Measurements from ENCODE around the gene MAP2K3. TPM values are rescaled to one million over a fixed set of nuclear protein-coding genes. Genes with fewer than 3 reads are reported as not detected.
"Not testable (repeated sequence)": the region's sequence is repeated elsewhere in the genome, so short reads cannot be mapped to it uniquely, and the experiment has no call there.

MAP2K3 gene
- total RNA-seq, 1 experiment from 2014 or later: 7.1 TPM

DNA sequence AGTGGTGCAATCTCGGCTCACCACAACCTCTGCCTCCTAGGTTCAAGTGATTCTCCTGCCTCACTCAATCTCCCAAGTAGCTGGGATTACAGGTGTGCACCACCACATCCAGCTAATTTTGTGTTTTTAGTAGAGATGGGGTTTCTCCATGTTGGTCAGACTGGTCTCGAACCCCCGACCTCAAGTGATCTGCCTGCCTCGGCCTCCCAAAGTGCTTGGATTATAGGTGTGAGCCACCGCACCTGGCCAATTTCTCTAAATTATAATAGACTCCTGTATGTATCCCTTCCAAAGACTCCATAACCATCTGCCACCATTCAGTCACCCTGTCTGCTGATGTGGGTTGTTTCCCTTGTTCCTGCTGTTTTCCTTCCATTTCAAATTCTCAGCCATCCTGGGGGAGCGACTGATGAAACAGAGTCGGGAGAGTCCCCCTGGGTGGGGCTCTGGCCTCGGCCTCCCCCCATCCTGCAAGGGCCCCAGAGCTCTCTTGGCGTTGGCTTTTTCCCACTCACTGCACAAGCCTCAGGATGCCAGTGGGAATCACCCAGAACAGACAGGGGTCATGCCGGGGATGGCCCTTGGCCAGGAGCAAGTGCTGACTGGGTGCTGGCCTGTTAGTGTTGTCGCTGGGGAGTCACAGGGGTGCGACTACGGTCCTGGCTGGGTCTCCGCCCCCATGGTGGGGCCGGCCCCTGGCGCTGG lies 25.7 kb downstream of the MAP2K3 start:
- not testable (repeated sequence) for DNase-seq (ENCODE audit: low read depth)

GRCh38 chr17:21310766-21311602 lies 26.5 kb downstream of the MAP2K3 start:
- not testable (repeated sequence) for DNase-seq (ENCODE audit: low read depth)

GRCh38 chr17:21313320-21313719 lies 28.8 kb downstream of the MAP2K3 start:
- DNase-seq (ENCODE audit: low read depth): no peak

- not testable (repeated sequence) for DNase-seq (ENCODE audit: low read depth)
Observed at GRCh38 chr17:21313761-21314160, 29.2 kb downstream of the MAP2K3 start.

GRCh38 chr17:21314261-21314664 lies 29.8 kb downstream of the MAP2K3 start:
- DNase-seq (ENCODE audit: low read depth): not testable (repeated sequence)

DNA sequence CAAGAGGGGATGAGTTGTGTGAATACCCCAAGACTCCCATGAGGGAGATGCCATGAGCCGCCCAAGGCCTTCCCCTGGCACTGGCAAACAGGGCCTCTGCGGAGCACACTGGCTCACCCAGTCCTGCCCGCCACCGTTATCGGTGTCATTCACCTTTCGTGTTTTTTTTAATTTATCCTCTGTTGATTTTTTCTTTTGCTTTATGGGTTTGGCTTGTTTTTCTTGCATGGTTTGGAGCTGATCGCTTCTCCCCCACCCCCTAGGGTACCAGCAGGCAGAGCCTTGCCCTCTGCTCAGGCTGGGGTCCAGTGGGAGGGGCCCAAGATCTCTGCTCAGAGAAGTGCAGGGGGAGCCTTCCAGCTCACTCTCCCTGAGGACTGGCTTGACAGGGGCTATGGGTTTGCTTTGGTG lies 30.2 kb downstream of the MAP2K3 start:
- DNase-seq (ENCODE audit: low read depth): not testable (repeated sequence)

- DNase-seq (ENCODE audit: low read depth): not testable (repeated sequence)
Observed at GRCh38 chr17:21315246-21316000, 30.9 kb downstream of the MAP2K3 start.

- not testable (repeated sequence) for DNase-seq (ENCODE audit: low read depth)
Observed at GRCh38 chr17:21316212-21316886, 31.8 kb downstream of the MAP2K3 start.

- not testable (repeated sequence) for DNase-seq (ENCODE audit: low read depth)
Observed at GRCh38 chr17:21316887-21317500, 32.5 kb downstream of the MAP2K3 start.

DNA sequence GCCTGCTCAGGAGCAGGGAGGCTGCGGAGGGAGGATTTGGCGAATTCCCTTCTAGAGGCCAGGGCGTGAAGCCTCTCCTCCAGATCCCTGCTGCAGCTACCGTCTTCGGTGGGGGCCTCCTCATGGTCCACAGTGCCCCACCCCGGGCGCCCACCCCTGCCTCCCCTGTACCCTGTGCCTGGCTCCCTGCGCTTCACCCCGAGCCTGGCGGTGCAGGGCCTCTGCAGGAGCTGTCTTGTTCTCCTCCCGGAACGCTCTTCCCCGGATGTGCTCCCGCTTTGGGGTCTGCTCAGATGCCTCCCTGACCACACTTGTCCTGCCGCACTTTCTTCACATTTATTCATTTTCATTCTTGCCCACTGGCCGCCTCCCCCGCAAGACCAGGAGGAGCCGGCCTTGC lies 33.3 kb downstream of the MAP2K3 start:
- DNase-seq (ENCODE audit: low read depth): not testable (repeated sequence)

DNA sequence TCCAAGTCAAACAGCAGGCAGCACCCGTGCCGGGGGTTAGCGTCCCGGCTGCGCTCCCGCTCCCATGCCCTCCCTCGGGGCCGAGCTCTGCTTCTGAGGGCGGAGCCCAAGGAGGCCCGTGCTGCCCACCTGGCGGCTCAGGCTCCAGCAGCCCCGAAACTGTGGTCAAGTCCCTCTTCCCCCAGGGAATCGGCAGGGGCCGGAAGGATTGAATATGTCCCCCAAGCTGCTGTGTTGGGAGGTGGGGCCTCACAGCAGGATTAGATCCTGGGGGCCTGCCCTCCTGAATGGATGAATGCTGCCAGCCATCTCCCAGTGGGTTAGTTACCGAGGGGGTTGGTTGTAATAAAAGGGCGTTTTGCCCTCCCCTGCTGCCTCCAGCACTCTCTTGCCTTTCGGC lies 33.9 kb downstream of the MAP2K3 start:
- no peak for DNase-seq (ENCODE audit: low read depth)

GRCh38 chr17:21318856-21319255 lies 34.3 kb downstream of the MAP2K3 start:
- not testable (repeated sequence) for DNase-seq (ENCODE audit: low read depth)

DNA sequence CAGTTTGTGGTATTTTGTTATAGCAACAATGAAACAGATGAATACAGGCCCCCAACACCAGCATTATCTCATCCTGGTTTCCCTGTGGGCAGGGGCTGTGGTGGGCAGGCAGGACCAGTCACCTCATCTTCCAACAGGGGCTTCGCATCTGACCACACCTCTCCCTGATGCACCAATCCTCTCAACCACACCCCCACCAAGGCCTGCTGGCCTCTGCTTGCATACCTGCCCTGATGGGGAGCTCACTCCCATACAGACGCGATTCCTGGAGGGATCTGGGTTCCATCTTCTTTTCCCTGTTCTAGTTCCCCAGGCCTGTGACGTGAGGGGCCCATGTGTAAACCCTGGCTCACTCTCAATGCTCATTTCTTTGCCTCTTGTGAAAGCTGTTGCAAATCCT lies 34.7 kb downstream of the MAP2K3 start:
- not testable (repeated sequence) for DNase-seq (ENCODE audit: low read depth)

GRCh38 chr17:21319686-21320375 lies 35.3 kb downstream of the MAP2K3 start:
- not testable (repeated sequence) for DNase-seq (ENCODE audit: low read depth)

GRCh38 chr17:21320430-21320829 lies 35.9 kb downstream of the MAP2K3 start:
- DNase-seq (ENCODE audit: low read depth): not testable (repeated sequence)

GRCh38 chr17:21321061-21321460 lies 36.5 kb downstream of the MAP2K3 start:
- DNase-seq (ENCODE audit: low read depth): not testable (repeated sequence)

DNA sequence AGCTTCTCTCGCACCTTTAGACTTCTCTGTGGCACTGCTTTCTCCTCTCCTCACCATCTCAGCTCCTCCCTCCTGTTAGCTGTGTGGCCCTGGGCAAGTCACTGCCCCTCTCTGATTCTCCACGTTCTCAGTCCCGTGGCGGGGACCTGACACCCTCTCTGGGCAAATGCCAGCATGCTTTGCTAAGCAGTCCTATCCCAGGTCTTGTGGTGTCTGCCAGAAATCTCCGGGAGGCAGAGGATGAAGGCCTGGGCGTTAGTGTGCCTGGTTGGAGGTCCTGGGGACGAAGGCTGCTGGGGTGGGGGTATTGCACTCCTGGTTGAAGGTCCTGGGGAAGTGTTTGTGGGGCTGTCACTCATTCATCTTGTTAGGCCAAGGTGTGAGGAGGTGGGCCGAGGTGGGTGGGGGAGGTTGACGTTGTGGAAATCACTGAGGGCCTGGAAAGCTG lies 37.3 kb downstream of the MAP2K3 start:
- not testable (repeated sequence) for DNase-seq (ENCODE audit: low read depth)

- DNase-seq (ENCODE audit: low read depth): not testable (repeated sequence)
Observed at GRCh38 chr17:21323257-21324111, 39.0 kb downstream of the MAP2K3 start.

- not testable (repeated sequence) for DNase-seq (ENCODE audit: low read depth)
Observed at GRCh38 chr17:21324741-21325140, 40.2 kb downstream of the MAP2K3 start.
